Measurements from ENCODE around the gene HS6ST1.

DNA sequence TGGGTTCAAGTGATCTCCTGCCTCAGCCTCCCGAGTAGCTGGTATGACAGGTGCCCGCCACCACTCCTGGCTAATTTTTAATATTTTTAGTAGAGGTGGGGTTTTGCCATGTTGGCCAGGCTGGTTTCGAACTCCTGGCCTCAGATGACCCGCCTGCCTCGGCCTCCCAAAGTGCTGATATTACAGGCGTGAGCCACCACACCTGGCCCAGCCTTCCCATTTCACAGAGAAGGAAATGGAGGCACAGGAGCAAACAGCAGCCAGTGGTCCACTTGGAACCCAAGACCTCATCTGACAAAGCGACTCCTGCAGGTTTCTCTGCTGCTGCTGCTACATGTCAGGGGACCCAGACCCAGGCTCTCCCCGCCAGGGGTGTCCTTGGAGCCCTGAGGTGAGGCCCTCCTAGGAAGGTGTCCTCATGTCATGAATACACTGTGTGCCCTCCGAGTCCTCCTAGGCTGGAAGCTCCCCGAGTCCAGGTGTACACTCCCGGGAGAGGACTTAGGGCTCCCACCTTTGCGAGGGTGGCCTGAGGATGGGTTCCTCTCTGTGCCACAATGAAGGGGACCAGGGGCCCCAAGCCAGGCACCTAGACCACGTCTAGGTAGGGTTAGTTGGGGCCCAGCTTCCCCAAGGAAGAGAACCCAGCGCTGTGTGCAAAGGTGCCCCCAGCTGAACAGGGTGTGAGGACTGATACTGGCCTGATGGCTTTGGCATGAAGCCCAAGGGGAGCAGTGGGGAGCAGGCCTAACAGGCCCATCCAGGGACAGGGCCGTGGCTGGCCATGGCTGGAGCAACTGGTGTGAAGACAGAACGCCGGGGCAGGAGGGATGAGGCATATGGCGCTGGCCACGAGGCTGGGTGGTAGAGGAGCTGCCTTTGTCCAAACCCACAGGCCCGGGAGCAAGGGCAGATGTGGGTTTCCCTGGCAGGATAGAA, 56.1 kb downstream of the HS6ST1 start:
- TF ChIP-seq CTCF (conservative IDR thresholded peaks at IDR 0.05; ENCODE audit: low read depth, low read length) (no peak), EZH2 (IDR thresholded peaks at IDR 0.05; ENCODE audit: low read length, unreplicated experiment) (no peak), EZH2phosphoT487 (IDR thresholded peaks at IDR 0.05; ENCODE audit: borderline replicate concordance, low read length) (no peak)

Measured in PC-3 (cell line).